Measurements from ENCODE around the gene CACNA1S. TPM values are rescaled to one million over a fixed set of nuclear protein-coding genes. Genes with fewer than 3 reads are reported as not detected.
A peak's percentile ranks its signal among the peaks of the same experiment; 100 is the strongest.

The CACNA1S gene
- total RNA-seq, 1 experiment from 2014 or later, result 0.17 TPM

- no peak for DNase-seq (ENCODE audit: low read depth)
Measured at GRCh38 chr1:201116091-201116490, 3.9 kb upstream of the CACNA1S start.

- no peak for DNase-seq (ENCODE audit: low read depth)
Measured at GRCh38 chr1:201115390-201115937, 3.2 kb upstream of the CACNA1S start.

GRCh38 chr1:201114245-201115131 is 2.3 kb upstream of the CACNA1S start:
- DNase-seq (ENCODE audit: low read depth), result peak; percentile 84

GRCh38 chr1:201113451-201114244 is 1.4 kb upstream of the CACNA1S start:
- DNase-seq (ENCODE audit: low read depth), result no peak

- DNase-seq (ENCODE audit: low read depth), result no peak
Measured at GRCh38 chr1:201112926-201113325, 700 bp upstream of the CACNA1S start.

- DNase-seq (ENCODE audit: low read depth), result no peak
Measured at GRCh38 chr1:201111672-201112071, 554 bp downstream of the CACNA1S start.

GRCh38 chr1:201111156-201111555 is 1.1 kb downstream of the CACNA1S start:
- DNase-seq (ENCODE audit: low read depth), result no peak

- DNase-seq (ENCODE audit: low read depth), result no peak
Measured at GRCh38 chr1:201110616-201111015, 1.6 kb downstream of the CACNA1S start.

- DNase-seq (ENCODE audit: low read depth), result no peak
Measured at GRCh38 chr1:201110138-201110537, 2.1 kb downstream of the CACNA1S start.

- DNase-seq (ENCODE audit: low read depth), result no peak
Measured at GRCh38 chr1:201109651-201110050, 2.6 kb downstream of the CACNA1S start.

GRCh38 chr1:201108614-201109013 is 3.6 kb downstream of the CACNA1S start:
- no peak for DNase-seq (ENCODE audit: low read depth)

- DNase-seq (ENCODE audit: low read depth), result no peak
Measured at GRCh38 chr1:201105688-201106087, 6.5 kb downstream of the CACNA1S start.

- DNase-seq (ENCODE audit: low read depth), result no peak
Measured at GRCh38 chr1:201104141-201104540, 8.1 kb downstream of the CACNA1S start.

GRCh38 chr1:201103666-201104065 is 8.6 kb downstream of the CACNA1S start:
- no peak for DNase-seq (ENCODE audit: low read depth)

GRCh38 chr1:201100169-201100930 is 11.9 kb downstream of the CACNA1S start:
- DNase-seq (ENCODE audit: low read depth), result no peak

- DNase-seq (ENCODE audit: low read depth), result no peak
Measured at GRCh38 chr1:201098992-201099677, 13.1 kb downstream of the CACNA1S start.

- DNase-seq (ENCODE audit: low read depth), result no peak
Measured at GRCh38 chr1:201096977-201097856, 15.0 kb downstream of the CACNA1S start.

GRCh38 chr1:201096041-201096461 is 16.2 kb downstream of the CACNA1S start:
- peak; percentile 79 for DNase-seq (ENCODE audit: low read depth)

- DNase-seq (ENCODE audit: low read depth), result no peak
Measured at GRCh38 chr1:201095581-201095980, 16.6 kb downstream of the CACNA1S start.

- no peak for DNase-seq (ENCODE audit: low read depth)
Measured at GRCh38 chr1:201094832-201095231, 17.4 kb downstream of the CACNA1S start.
